HEK293 (cell line): Measurements from ENCODE around the gene NCOA6.

Experiments used
- FEZF1 ChIP-seq: fragments of 450-650 bp; formaldehyde crosslinking; IDR thresholded peaks from 2 replicates; pipeline ENCODE4 v1.5.1; 2016; ENCODE audit warnings: missing biosample characterization, missing genetic modification characterization
- IKZF3 ChIP-seq: fragments of 450-650 bp; IDR thresholded peaks from 2 replicates; pipeline ENCODE4 v1.5.0; 2018; ENCODE audit warnings: missing biosample characterization, mild to moderate bottlenecking, missing genetic modification characterization, moderate library complexity
- PRDM4 ChIP-seq: fragments of 450-650 bp; formaldehyde crosslinking; IDR thresholded peaks from 2 replicates; pipeline ENCODE4 v1.5.1; 2017; ENCODE audit warnings: missing biosample characterization, missing genetic modification characterization
- TSHZ1 ChIP-seq: fragments of 450-650 bp; formaldehyde crosslinking; IDR thresholded peaks from 2 replicates; pipeline ENCODE4 v1.5.1; 2016; ENCODE audit warnings: missing biosample characterization, missing genetic modification characterization, borderline replicate concordance
- ZBTB21 ChIP-seq: fragments of 450-650 bp; formaldehyde crosslinking; IDR thresholded peaks from 2 replicates; pipeline ENCODE4 v1.5.1; 2017; ENCODE audit warnings: missing biosample characterization, missing genetic modification characterization
- ZBTB49 ChIP-seq: fragments of 450-650 bp; formaldehyde crosslinking; IDR thresholded peaks from 2 replicates; pipeline ENCODE4 v1.5.1; 2016; ENCODE audit warnings: missing biosample characterization, missing genetic modification characterization, low read depth
- ZNF16 ChIP-seq: fragments of 450-650 bp; formaldehyde crosslinking; IDR thresholded peaks from 2 replicates; pipeline ENCODE4 v1.5.1; 2016; ENCODE audit warnings: low read depth, missing biosample characterization, missing genetic modification characterization
- ZNF274 ChIP-seq, 2 experiments: fragments of 200-500 bp in 1 of 2; fragments of 450-650 bp in 1 of 2; sonication (Bioruptor generic) in 1 of 2; formaldehyde crosslinking in 1 of 2; IDR thresholded peaks; 2 replicates each; pipeline versions ENCODE4 v1.5.1 to v1.6.1; 2014 to 2016; ENCODE audit warnings: borderline replicate concordance in 1 of 2, inconsistent platforms in 1 of 2, low read length in 1 of 2, missing biosample characterization in 1 of 2, missing genetic modification characterization in 1 of 2
- ZNF398 ChIP-seq: fragments of 450-650 bp; formaldehyde crosslinking; IDR thresholded peaks from 2 replicates; pipeline ENCODE4 v1.5.1; 2017; ENCODE audit warnings: missing biosample characterization, missing genetic modification characterization
- ZNF416 ChIP-seq: fragments of 450-650 bp; formaldehyde crosslinking; IDR thresholded peaks from 2 replicates; pipeline ENCODE4 v1.5.1; 2016; ENCODE audit warnings: missing biosample characterization, missing genetic modification characterization
- ZNF544 ChIP-seq: fragments of 450-650 bp; formaldehyde crosslinking; IDR thresholded peaks from 2 replicates; pipeline ENCODE4 v1.5.0; 2017; ENCODE audit warnings: missing biosample characterization, missing genetic modification characterization
- ZNF571 ChIP-seq: fragments of 450-650 bp; formaldehyde crosslinking; IDR thresholded peaks from 2 replicates; pipeline ENCODE4 v1.5.0; 2017; ENCODE audit warnings: missing biosample characterization, missing genetic modification characterization
- ZNF660 ChIP-seq: fragments of 450-650 bp; IDR thresholded peaks from 2 replicates; pipeline ENCODE4 v1.5.1; 2018; ENCODE audit warnings: missing biosample characterization, mild to moderate bottlenecking, missing genetic modification characterization
- ZNF791 ChIP-seq: fragments of 450-650 bp; formaldehyde crosslinking; IDR thresholded peaks from 2 replicates; pipeline ENCODE4 v1.5.1; 2016; ENCODE audit warnings: missing biosample characterization, missing genetic modification characterization
- ZNF830 ChIP-seq: fragments of 450-650 bp; IDR thresholded peaks from 2 replicates; pipeline ENCODE4 v1.5.0; 2018; ENCODE audit warnings: missing biosample characterization, missing genetic modification characterization, low read depth, mild to moderate bottlenecking, moderate library complexity
- ZSCAN18 ChIP-seq: fragments of 450-650 bp; formaldehyde crosslinking; IDR thresholded peaks from 2 replicates; pipeline ENCODE4 v1.5.1; 2016; ENCODE audit warnings: missing biosample characterization, missing genetic modification characterization
- ZXDB ChIP-seq: fragments of 450-650 bp; formaldehyde crosslinking; IDR thresholded peaks from 2 replicates; pipeline ENCODE4 v1.5.1; 2016; ENCODE audit warnings: missing biosample characterization, missing genetic modification characterization

NCOA6 gene

GRCh38 chr20:34703424-34704176 lies 121.9 kb downstream of the NCOA6 start (continued):
- no peak for TF ChIP-seq ZNF660
- TF ChIP-seq ZNF16 (tag by site-specific recombination), result no peak
- TF ChIP-seq ZSCAN18 (tag by site-specific recombination), result no peak
- TF ChIP-seq ZXDB (tag by site-specific recombination), result 0 out of 2 replicates have a peak, but pooled peaks have one; percentile 29
- no peak for TF ChIP-seq ZNF544
- no peak for TF ChIP-seq ZNF416 (tag by site-specific recombination)
- TF ChIP-seq ZNF571 (tag by site-specific recombination), result no peak
- TF ChIP-seq IKZF3, result peak; percentile 72
- no peak for TF ChIP-seq FEZF1 (tag by site-specific recombination)
- TF ChIP-seq PRDM4, result no peak
- no peak for TF ChIP-seq ZNF791 (tag by site-specific recombination)
- no peak for TF ChIP-seq ZBTB49 (tag by site-specific recombination)
- peak; percentile 70 for TF ChIP-seq ZNF398
- no peak for TF ChIP-seq ZNF830 (tag by site-specific recombination)
- 0 out of 2 replicates have a peak, but pooled peaks have one; percentile 4 for TF ChIP-seq ZBTB21 (tag by site-specific recombination)
- no peak for TF ChIP-seq ZNF274 (IDR thresholded peaks at IDR 0.05; ENCODE audit: low read length)
- no peak for TF ChIP-seq ZNF274 (tag by site-specific recombination; IDR thresholded peaks at IDR 0.05; ENCODE audit: borderline replicate concordance)
- no peak for TF ChIP-seq TSHZ1 (tag by site-specific recombination)
- TF ChIP-seq, all 188 proteins: peak for 37
